NK-92 (cell line): ENCODE measurements around the gene RABEP1.
"Not testable (repeated sequence)": the region's sequence is repeated elsewhere in the genome, so short reads cannot be mapped to it uniquely, and the experiment has no call there.

Source experiments
- DNase-seq: peaks from one replicate; lab custom pipeline; 2025; ENCODE audit not compliant: unreplicated experiment; lab: John Stamatoyannopoulos, UW

RABEP1 gene

GRCh38 chr17:5418858-5419355 is 136.8 kb downstream of the RABEP1 start:
- DNase-seq, result no peak

- peak; percentile 74 for DNase-seq
These were observed 137.4 kb downstream of the RABEP1 start, which contains the start of gene NUP88 for GRCh38 chr17:5419356-5419958. Gene NUP88 (minus strand): TSS chr17:5419662. CDS start chr17:5419650, 12 bp downstream.

- DNase-seq, result no peak
These were observed 138.0 kb downstream of the RABEP1 start, which contains the start of gene RPAIN for GRCh38 chr17:5419959-5420653. Gene RPAIN (plus strand): TSS chr17:5420182. CDS start chr17:5420211, 29 bp downstream.

- DNase-seq, result no peak
These were observed 140.4 kb downstream of the RABEP1 start for GRCh38 chr17:5422505-5422904.

- no peak for DNase-seq
These were observed 142.8 kb downstream of the RABEP1 start for GRCh38 chr17:5424909-5425308.

GRCh38 chr17:5425826-5426225 is 143.7 kb downstream of the RABEP1 start:
- no peak for DNase-seq

- no peak for DNase-seq
These were observed 147.3 kb downstream of the RABEP1 start for GRCh38 chr17:5429191-5429887.

GRCh38 chr17:5430413-5430999 is 148.4 kb downstream of the RABEP1 start:
- DNase-seq, result no peak

GRCh38 chr17:5431234-5431633 is 149.2 kb downstream of the RABEP1 start:
- DNase-seq, result not testable (repeated sequence)

- no peak for DNase-seq
These were observed 150.0 kb downstream of the RABEP1 start for GRCh38 chr17:5431949-5432556.

GRCh38 chr17:5434984-5435383 is 152.9 kb downstream of the RABEP1 start:
- no peak for DNase-seq
